Measurements from ENCODE around the gene SYTL2. TPM values are rescaled to one million over a fixed set of nuclear protein-coding genes. Genes with fewer than 3 reads are reported as not detected.

The SYTL2 gene
- total RNA-seq, 4 donors from 2014 or later, result 11.6 to 18.6 (median 14.5) TPM

DNA sequence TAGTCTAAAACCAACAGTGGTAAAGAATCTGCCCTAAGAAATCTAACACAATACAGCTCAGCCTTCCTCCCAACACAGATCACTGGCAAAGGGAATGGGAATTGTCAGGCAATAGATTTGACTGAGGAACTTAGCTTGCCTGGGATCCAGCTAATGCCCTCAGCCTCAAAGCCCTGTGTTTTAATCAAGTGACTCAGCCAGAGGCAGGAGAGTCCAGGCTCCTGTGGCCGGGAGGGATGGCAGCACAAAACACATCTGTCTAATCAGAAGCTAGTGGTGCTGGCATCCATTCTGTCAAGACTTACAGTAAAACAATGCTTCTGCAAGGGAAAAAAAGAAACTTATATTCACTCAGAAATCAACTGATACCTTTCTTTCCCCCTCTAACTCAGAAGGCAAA lies 5.6 kb downstream of the SYTL2 start:
- H3K9me3 ChIP-seq, result no peaks in the 10 kb centered on the region
- H3K27me3 ChIP-seq, result no peaks in the 10 kb centered on the region
- TF ChIP-seq, protein P1, sequence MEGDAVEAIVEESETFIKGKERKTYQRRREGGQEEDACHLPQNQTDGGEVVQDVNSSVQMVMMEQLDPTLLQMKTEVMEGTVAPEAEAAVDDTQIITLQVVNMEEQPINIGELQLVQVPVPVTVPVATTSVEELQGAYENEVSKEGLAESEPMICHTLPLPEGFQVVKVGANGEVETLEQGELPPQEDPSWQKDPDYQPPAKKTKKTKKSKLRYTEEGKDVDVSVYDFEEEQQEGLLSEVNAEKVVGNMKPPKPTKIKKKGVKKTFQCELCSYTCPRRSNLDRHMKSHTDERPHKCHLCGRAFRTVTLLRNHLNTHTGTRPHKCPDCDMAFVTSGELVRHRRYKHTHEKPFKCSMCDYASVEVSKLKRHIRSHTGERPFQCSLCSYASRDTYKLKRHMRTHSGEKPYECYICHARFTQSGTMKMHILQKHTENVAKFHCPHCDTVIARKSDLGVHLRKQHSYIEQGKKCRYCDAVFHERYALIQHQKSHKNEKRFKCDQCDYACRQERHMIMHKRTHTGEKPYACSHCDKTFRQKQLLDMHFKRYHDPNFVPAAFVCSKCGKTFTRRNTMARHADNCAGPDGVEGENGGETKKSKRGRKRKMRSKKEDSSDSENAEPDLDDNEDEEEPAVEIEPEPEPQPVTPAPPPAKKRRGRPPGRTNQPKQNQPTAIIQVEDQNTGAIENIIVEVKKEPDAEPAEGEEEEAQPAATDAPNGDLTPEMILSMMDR (IDR thresholded peaks at IDR 0.05), result no peak
- TF ChIP-seq POLR2AphosphoS5 (IDR thresholded peaks at IDR 0.05) (no peak), EP300 (IDR thresholded peaks at IDR 0.05) (no peak), POLR2A (IDR thresholded peaks at IDR 0.05) (no peak)
- H3K36me3 ChIP-seq, result no peaks in the 10 kb centered on the region
- no peak overlapping the region for H3K27ac ChIP-seq
- H3K4me1 ChIP-seq, result peaks cover 18% of the 10 kb centered on the region
- WGBS, result 64% methylated on average over 1 of the region's 1 CpG
- no peak overlapping the region for H3K4me3 ChIP-seq
- DNase-seq (ENCODE audit: low spot score in 2 of 2), result no peak

DNA sequence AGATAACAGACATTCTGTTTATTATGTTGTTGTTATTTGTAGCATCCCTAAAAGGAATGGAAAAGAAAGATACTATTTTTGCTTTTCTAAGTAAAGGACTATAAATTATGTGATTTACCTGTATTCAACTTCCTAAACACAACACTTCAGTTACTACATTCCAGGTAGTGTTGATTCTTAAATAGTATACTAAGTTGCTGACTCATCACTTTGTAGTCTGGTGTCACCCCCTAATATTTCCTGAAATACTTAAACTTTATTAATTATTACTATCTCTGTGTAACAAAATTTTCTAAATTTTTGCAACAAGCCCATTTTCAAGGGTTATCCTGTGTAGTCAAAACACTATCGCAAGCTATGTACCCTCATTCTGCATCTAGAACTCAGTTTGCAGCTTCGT lies 7.0 kb downstream of the SYTL2 start:
- Histone ChIP-seq H3K4me3 (no peak overlapping the region), H3K4me1 (peaks cover 11% of the 10 kb centered on the region), H3K9me3 (no peaks in the 10 kb centered on the region), H3K36me3 (no peaks in the 10 kb centered on the region), H3K27ac (no peak overlapping the region), H3K27me3 (no peaks in the 10 kb centered on the region)
- WGBS, result 98% methylated on average over 2 of the region's 2 CpGs
- no peak for TF ChIP-seq EP300 (IDR thresholded peaks at IDR 0.05)
- no peak for TF ChIP-seq POLR2AphosphoS5 (IDR thresholded peaks at IDR 0.05)
- TF ChIP-seq, protein P1 (IDR thresholded peaks at IDR 0.05), result no peak
- TF ChIP-seq POLR2A (IDR thresholded peaks at IDR 0.05), result no peak
- no peak for DNase-seq (ENCODE audit: low spot score in 2 of 2)

DNA sequence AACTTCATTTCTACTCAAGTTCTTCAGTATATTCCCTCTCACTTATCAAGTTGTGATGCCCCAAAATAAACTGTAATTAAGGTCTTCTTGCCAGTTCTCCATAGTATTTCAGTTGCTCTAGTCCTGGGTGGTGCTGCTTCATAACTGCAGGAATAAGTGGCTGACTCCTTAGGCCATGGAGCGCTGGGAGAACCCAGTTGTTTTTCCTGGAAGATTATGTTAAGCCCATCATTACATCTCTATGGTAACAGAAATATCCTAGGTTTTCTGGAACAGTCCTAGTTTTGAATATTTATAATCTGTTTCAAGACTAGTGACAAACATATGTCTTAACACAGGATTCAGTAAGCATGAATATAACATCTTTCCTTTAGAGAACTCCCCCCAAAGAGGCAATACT lies 7.6 kb downstream of the SYTL2 start:
- Histone ChIP-seq H3K4me1 (peaks cover 11% of the 10 kb centered on the region), H3K36me3 (no peaks in the 10 kb centered on the region), H3K9me3 (no peaks in the 10 kb centered on the region), H3K27ac (no peak overlapping the region), H3K27me3 (no peaks in the 10 kb centered on the region), H3K4me3 (no peak overlapping the region)
- TF ChIP-seq EP300 (IDR thresholded peaks at IDR 0.05) (no peak), POLR2AphosphoS5 (IDR thresholded peaks at IDR 0.05) (no peak), POLR2A (IDR thresholded peaks at IDR 0.05) (no peak)
- TF ChIP-seq, protein P1 (IDR thresholded peaks at IDR 0.05), result no peak
- DNase-seq (ENCODE audit: low spot score in 2 of 2), result no peak
- 100% methylated on average over 1 of the region's 1 CpG for WGBS

DNA sequence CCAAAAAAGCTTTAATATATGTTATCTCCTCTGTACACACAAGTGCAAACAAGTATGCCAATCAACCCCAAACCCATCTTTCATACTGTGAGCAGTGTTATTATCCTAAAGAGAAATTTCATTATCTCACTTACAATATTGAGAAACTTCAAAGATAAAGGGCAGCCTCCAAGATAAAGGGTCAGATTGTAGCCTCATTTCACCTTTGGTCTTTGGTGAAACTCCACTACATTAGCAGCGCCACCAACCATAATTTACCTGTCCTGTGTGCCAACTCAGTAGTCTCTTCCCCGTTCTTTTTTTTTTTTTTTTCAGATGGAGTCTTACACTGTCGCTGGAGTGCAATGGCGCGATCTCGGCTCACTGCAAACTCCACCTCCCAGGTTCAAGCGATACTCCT lies 9.4 kb downstream of the SYTL2 start:
- H3K4me3 ChIP-seq, result no peak overlapping the region
- WGBS, result 97% methylated on average over 7 of the region's 7 CpGs
- H3K4me1 ChIP-seq, result peaks cover under 1% of the 10 kb centered on the region
- H3K27ac ChIP-seq, result no peak overlapping the region
- H3K36me3 ChIP-seq, result no peaks in the 10 kb centered on the region
- no peak for TF ChIP-seq POLR2AphosphoS5 (IDR thresholded peaks at IDR 0.05)
- no peak for TF ChIP-seq EP300 (IDR thresholded peaks at IDR 0.05)
- no peak for TF ChIP-seq POLR2A (IDR thresholded peaks at IDR 0.05)
- TF ChIP-seq, protein P1 (IDR thresholded peaks at IDR 0.05), result no peak
- DNase-seq (ENCODE audit: low spot score in 2 of 2), result no peak
- no peaks in the 10 kb centered on the region for H3K9me3 ChIP-seq
- no peaks in the 10 kb centered on the region for H3K27me3 ChIP-seq

DNA sequence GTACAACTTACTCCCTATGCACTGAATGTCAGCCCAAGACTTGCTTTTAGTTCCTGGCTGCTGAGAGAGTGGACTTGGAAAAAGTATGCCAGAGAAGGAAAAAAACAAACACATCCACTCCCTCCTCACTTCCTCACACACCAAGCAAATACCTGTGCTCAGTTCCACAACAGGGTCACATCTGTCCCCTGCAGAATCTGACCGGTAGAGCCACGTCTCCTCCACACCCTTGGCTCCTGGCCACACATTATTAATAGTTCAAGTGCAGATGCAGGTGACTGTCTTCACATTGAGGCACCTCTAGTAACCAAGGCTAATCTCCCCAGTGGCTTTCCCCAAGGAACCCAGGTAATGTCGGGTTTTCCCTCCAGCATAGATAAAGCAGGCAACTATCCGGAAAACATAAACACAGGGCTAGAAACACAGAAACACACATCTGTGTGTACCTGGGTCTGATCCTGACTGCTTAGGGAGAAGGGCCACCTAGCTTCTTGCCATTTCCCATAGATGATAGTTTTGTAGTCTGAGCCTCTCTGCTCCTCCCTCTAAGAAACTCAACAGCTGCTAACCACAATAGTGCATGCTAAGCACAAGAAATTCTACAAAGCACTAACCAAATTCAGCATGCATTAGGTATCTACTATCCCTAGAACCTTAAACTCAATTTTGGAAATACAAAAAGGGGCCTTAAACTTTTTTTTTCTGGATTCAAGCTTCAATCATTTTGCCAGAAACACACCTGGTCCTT lies 10.2 kb downstream of the SYTL2 start:
- TF ChIP-seq POLR2A (IDR thresholded peaks at IDR 0.05) (no peak), EP300 (IDR thresholded peaks at IDR 0.05) (no peak), POLR2AphosphoS5 (IDR thresholded peaks at IDR 0.05) (no peak)
- TF ChIP-seq, protein P1 (IDR thresholded peaks at IDR 0.05), result no peak

More for the DNA sequence above, 10.2 kb downstream of the SYTL2 start:
- Histone ChIP-seq H3K36me3 (no peaks in the 10 kb centered on the region), H3K9me3 (no peaks in the 10 kb centered on the region), H3K4me3 (no peak overlapping the region), H3K4me1 (no peaks in the 10 kb centered on the region), H3K27ac (no peak overlapping the region), H3K27me3 (no peaks in the 10 kb centered on the region)
- 67% methylated on average over 4 of the region's 4 CpGs for WGBS
- DNase-seq (ENCODE audit: low spot score in 2 of 2), result no peak
